ENCODE results near the gene DMRTB1.

DNA sequence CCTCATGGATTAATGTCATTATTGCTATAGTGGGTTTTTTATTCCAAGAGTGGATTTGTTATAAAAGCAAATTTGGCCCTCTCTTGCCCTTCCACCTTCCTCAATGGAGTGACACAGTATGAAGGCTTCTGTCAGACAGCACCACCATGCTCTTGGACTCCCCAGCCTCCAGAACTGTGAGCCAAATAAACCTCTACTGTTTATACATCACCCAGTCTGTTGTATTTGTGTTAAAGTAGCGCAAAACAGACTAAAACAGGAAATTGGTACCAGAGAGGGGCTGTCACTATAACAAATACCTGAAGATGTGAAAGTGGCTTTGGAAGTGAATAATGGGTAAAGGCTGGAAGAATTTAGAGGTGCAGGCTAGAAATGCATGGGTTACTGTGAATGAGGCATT, 38.0 kb upstream of the DMRTB1 start:
- TF ChIP-seq RBM14 (IDR thresholded peaks at IDR 0.05; ENCODE audit: borderline replicate concordance, insufficient read depth, low read depth, low read length) = no peak
- TF ChIP-seq, protein P1, sequence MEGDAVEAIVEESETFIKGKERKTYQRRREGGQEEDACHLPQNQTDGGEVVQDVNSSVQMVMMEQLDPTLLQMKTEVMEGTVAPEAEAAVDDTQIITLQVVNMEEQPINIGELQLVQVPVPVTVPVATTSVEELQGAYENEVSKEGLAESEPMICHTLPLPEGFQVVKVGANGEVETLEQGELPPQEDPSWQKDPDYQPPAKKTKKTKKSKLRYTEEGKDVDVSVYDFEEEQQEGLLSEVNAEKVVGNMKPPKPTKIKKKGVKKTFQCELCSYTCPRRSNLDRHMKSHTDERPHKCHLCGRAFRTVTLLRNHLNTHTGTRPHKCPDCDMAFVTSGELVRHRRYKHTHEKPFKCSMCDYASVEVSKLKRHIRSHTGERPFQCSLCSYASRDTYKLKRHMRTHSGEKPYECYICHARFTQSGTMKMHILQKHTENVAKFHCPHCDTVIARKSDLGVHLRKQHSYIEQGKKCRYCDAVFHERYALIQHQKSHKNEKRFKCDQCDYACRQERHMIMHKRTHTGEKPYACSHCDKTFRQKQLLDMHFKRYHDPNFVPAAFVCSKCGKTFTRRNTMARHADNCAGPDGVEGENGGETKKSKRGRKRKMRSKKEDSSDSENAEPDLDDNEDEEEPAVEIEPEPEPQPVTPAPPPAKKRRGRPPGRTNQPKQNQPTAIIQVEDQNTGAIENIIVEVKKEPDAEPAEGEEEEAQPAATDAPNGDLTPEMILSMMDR (IDR thresholded peaks at IDR 0.05 in 2 of 3, conservative IDR thresholded peaks at IDR 0.05 in 1 of 3; ENCODE audit: insufficient read depth in 2 of 3, low read depth in 1 of 3, low read length in 3 of 3) = no peak
- TF ChIP-seq ZSCAN32 (CRISPR knock-in tag; IDR thresholded peaks at IDR 0.05) = no peak
- TF ChIP-seq SAFB (IDR thresholded peaks at IDR 0.05; ENCODE audit: borderline replicate concordance, low read depth, low read length) = no peak
- TF ChIP-seq, protein P2, sequence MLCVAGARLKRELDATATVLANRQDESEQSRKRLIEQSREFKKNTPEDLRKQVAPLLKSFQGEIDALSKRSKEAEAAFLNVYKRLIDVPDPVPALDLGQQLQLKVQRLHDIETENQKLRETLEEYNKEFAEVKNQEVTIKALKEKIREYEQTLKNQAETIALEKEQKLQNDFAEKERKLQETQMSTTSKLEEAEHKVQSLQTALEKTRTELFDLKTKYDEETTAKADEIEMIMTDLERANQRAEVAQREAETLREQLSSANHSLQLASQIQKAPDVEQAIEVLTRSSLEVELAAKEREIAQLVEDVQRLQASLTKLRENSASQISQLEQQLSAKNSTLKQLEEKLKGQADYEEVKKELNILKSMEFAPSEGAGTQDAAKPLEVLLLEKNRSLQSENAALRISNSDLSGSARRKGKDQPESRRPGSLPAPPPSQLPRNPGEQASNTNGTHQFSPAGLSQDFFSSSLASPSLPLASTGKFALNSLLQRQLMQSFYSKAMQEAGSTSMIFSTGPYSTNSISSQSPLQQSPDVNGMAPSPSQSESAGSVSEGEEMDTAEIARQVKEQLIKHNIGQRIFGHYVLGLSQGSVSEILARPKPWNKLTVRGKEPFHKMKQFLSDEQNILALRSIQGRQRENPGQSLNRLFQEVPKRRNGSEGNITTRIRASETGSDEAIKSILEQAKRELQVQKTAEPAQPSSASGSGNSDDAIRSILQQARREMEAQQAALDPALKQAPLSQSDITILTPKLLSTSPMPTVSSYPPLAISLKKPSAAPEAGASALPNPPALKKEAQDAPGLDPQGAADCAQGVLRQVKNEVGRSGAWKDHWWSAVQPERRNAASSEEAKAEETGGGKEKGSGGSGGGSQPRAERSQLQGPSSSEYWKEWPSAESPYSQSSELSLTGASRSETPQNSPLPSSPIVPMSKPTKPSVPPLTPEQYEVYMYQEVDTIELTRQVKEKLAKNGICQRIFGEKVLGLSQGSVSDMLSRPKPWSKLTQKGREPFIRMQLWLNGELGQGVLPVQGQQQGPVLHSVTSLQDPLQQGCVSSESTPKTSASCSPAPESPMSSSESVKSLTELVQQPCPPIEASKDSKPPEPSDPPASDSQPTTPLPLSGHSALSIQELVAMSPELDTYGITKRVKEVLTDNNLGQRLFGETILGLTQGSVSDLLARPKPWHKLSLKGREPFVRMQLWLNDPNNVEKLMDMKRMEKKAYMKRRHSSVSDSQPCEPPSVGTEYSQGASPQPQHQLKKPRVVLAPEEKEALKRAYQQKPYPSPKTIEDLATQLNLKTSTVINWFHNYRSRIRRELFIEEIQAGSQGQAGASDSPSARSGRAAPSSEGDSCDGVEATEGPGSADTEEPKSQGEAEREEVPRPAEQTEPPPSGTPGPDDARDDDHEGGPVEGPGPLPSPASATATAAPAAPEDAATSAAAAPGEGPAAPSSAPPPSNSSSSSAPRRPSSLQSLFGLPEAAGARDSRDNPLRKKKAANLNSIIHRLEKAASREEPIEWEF (CRISPR knock-in tag; IDR thresholded peaks at IDR 0.05) = no peak
- no peak for TF ChIP-seq ZZZ3 (IDR thresholded peaks at IDR 0.05)
- no peak for TF ChIP-seq FOXK2 (conservative IDR thresholded peaks at IDR 0.05 in 1 of 2, IDR thresholded peaks at IDR 0.05 in 1 of 2; ENCODE audit: low read depth in 2 of 2)
- TF ChIP-seq POLR2AphosphoS5 (IDR thresholded peaks at IDR 0.05; ENCODE audit: control insufficient read depth, insufficient read depth, low read depth, low read length) = no peak
- TF ChIP-seq FOXK1 (CRISPR knock-in tag; IDR thresholded peaks at IDR 0.05; ENCODE audit: borderline replicate concordance) = no peak
- no peak for TF ChIP-seq EZH2 (IDR thresholded peaks at IDR 0.05; ENCODE audit: borderline replicate concordance, low read depth, low read length)
- TF ChIP-seq, protein P3, sequence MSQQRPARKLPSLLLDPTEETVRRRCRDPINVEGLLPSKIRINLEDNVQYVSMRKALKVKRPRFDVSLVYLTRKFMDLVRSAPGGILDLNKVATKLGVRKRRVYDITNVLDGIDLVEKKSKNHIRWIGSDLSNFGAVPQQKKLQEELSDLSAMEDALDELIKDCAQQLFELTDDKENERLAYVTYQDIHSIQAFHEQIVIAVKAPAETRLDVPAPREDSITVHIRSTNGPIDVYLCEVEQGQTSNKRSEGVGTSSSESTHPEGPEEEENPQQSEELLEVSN (IDR thresholded peaks at IDR 0.05; ENCODE audit: borderline replicate concordance in 1 of 2, extremely low read depth in 1 of 2, insufficient read depth in 1 of 2, insufficient read length in 1 of 2, low read depth in 1 of 2, low read length in 1 of 2, poor library complexity in 1 of 2, severe bottlenecking in 1 of 2) = no peak
- no peak for TF ChIP-seq KLF16 (IDR thresholded peaks at IDR 0.05)
- TF ChIP-seq CHD4 (IDR thresholded peaks at IDR 0.05; ENCODE audit: insufficient read depth, insufficient replicate concordance, low read depth, low read length, poor library complexity, severe bottlenecking) = no peak
- no peak for TF ChIP-seq ZNF407 (IDR thresholded peaks at IDR 0.05; ENCODE audit: low read depth)

Data from K562 (cell line).